ENCODE data around the gene DNAH3.

Gene DNAH3

DNA sequence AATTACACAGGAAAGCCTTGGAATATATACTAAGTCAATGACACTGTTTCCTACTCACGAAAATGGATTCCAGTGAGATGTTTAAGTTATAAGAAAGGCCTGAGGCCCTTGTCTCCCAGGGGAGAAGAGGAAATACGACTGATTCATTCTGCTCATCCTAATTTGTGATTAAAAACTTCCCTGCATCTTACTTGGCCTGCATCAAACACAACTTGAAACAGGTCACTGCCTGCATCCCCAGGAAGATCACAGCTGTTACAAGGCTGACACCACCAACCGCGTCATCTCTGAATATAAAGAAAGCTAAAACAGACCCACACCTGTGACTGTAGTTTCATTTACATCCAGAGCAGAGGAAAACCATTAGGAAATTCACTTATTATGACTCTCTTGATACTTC is 121.9 kb downstream of the DNAH3 start:
- Histone ChIP-seq H3K36me3 (replicated peaks; ENCODE audit: insufficient read depth, low read length) (no peaks in the 10 kb centered on the region), H3K4me1 (ENCODE audit: low read length) (no peaks in the 10 kb centered on the region)

GRCh38 chr16:21026846-21027245 is 123.8 kb downstream of the DNAH3 start:
- no peaks in the 10 kb centered on the region for H3K4me1 ChIP-seq (ENCODE audit: low read length)
- no peak overlapping the region for H3K27ac ChIP-seq (ENCODE audit: low read length)
- no peaks in the 10 kb centered on the region for H3K9me3 ChIP-seq (replicated peaks; ENCODE audit: insufficient read depth, low read length)
- no peak overlapping the region for H3K4me3 ChIP-seq (ENCODE audit: low read length)
- H3K9ac ChIP-seq (ENCODE audit: low read length): no peak overlapping the region
- no peaks in the 10 kb centered on the region for H3K9me2 ChIP-seq (replicated peaks; ENCODE audit: insufficient read depth, low read length)
- no peaks in the 10 kb centered on the region for H4K20me1 ChIP-seq (ENCODE audit: insufficient read depth, low read length)
- no peak for DNase-seq
- no peaks in the 10 kb centered on the region for H3K27me3 ChIP-seq (replicated peaks; ENCODE audit: insufficient read depth, low read length)
- H3F3A ChIP-seq (ENCODE audit: insufficient read depth, low read length): no peaks in the 10 kb centered on the region
- H3K36me3 ChIP-seq (replicated peaks; ENCODE audit: insufficient read depth, low read length): no peaks in the 10 kb centered on the region
- H2AFZ ChIP-seq (ENCODE audit: low read length): no peak overlapping the region
- H3K79me2 ChIP-seq (ENCODE audit: low read length): no peaks in the 10 kb centered on the region
- TF ChIP-seq, protein P1, sequence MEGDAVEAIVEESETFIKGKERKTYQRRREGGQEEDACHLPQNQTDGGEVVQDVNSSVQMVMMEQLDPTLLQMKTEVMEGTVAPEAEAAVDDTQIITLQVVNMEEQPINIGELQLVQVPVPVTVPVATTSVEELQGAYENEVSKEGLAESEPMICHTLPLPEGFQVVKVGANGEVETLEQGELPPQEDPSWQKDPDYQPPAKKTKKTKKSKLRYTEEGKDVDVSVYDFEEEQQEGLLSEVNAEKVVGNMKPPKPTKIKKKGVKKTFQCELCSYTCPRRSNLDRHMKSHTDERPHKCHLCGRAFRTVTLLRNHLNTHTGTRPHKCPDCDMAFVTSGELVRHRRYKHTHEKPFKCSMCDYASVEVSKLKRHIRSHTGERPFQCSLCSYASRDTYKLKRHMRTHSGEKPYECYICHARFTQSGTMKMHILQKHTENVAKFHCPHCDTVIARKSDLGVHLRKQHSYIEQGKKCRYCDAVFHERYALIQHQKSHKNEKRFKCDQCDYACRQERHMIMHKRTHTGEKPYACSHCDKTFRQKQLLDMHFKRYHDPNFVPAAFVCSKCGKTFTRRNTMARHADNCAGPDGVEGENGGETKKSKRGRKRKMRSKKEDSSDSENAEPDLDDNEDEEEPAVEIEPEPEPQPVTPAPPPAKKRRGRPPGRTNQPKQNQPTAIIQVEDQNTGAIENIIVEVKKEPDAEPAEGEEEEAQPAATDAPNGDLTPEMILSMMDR (IDR thresholded peaks at IDR 0.05; ENCODE audit: low read length): no peak
- TF ChIP-seq EZH2 (optimal IDR thresholded peaks at IDR 0.05; ENCODE audit: low read depth, low read length) (no peak), EZH2phosphoT487 (IDR thresholded peaks at IDR 0.05; ENCODE audit: low read length) (no peak)
- no peak overlapping the region for H3K4me2 ChIP-seq (ENCODE audit: low read depth, low read length)

More for the DNA sequence above, 121.9 kb downstream of the DNAH3 start:
- H3K9me3 ChIP-seq (replicated peaks; ENCODE audit: insufficient read depth, low read length): no peaks in the 10 kb centered on the region
- no peaks in the 10 kb centered on the region for H3K9me2 ChIP-seq (replicated peaks; ENCODE audit: insufficient read depth, low read length)
- no peaks in the 10 kb centered on the region for H3F3A ChIP-seq (ENCODE audit: insufficient read depth, low read length)
- no peak overlapping the region for H3K27ac ChIP-seq (ENCODE audit: low read length)
- H3K27me3 ChIP-seq (replicated peaks; ENCODE audit: insufficient read depth, low read length): no peaks in the 10 kb centered on the region
- H3K79me2 ChIP-seq (ENCODE audit: low read length): no peaks in the 10 kb centered on the region
- no peak overlapping the region for H2AFZ ChIP-seq (ENCODE audit: low read length)
- no peak for DNase-seq
- no peak for TF ChIP-seq EZH2 (optimal IDR thresholded peaks at IDR 0.05; ENCODE audit: low read depth, low read length)
- TF ChIP-seq EZH2phosphoT487 (IDR thresholded peaks at IDR 0.05; ENCODE audit: low read length): no peak
- TF ChIP-seq, protein P1 (IDR thresholded peaks at IDR 0.05; ENCODE audit: low read length): no peak
- H3K4me3 ChIP-seq (ENCODE audit: low read length): no peak overlapping the region
- no peak overlapping the region for H3K9ac ChIP-seq (ENCODE audit: low read length)
- H4K20me1 ChIP-seq (ENCODE audit: insufficient read depth, low read length): no peaks in the 10 kb centered on the region
- no peak overlapping the region for H3K4me2 ChIP-seq (ENCODE audit: low read depth, low read length)

- Histone ChIP-seq H3K36me3 (replicated peaks; ENCODE audit: insufficient read depth, low read length) (no peaks in the 10 kb centered on the region), H3K9ac (ENCODE audit: low read length) (no peak overlapping the region)
- no peak for DNase-seq
These were observed 127.0 kb downstream of the DNAH3 start for GRCh38 chr16:21023509-21024202.

More at GRCh38 chr16:21023509-21024202, 127.0 kb downstream of the DNAH3 start:
- Histone ChIP-seq H3K27me3 (replicated peaks; ENCODE audit: insufficient read depth, low read length) (no peaks in the 10 kb centered on the region), H3K4me3 (ENCODE audit: low read length) (no peak overlapping the region), H3K27ac (ENCODE audit: low read length) (no peak overlapping the region), H3K79me2 (ENCODE audit: low read length) (no peaks in the 10 kb centered on the region), H3K4me2 (ENCODE audit: low read depth, low read length) (no peak overlapping the region), H3K4me1 (ENCODE audit: low read length) (no peaks in the 10 kb centered on the region), H3K9me2 (replicated peaks; ENCODE audit: insufficient read depth, low read length) (no peaks in the 10 kb centered on the region), H2AFZ (ENCODE audit: low read length) (no peak overlapping the region), H4K20me1 (ENCODE audit: insufficient read depth, low read length) (no peaks in the 10 kb centered on the region), H3K9me3 (replicated peaks; ENCODE audit: insufficient read depth, low read length) (no peaks in the 10 kb centered on the region), H3F3A (ENCODE audit: insufficient read depth, low read length) (no peaks in the 10 kb centered on the region)
- TF ChIP-seq, protein P1 (IDR thresholded peaks at IDR 0.05; ENCODE audit: low read length): no peak
